ENCODE data around the gene CYREN. TPM values are rescaled to one million over a fixed set of nuclear protein-coding genes. Genes with fewer than 3 reads are reported as not detected.

CYREN gene
- total and polyA plus RNA-seq, 2 of the 13 experiments (the other 11 are each of a cell fraction or from before 2014, with no cell fraction given), result 20.7 to 60.7 TPM

DNA sequence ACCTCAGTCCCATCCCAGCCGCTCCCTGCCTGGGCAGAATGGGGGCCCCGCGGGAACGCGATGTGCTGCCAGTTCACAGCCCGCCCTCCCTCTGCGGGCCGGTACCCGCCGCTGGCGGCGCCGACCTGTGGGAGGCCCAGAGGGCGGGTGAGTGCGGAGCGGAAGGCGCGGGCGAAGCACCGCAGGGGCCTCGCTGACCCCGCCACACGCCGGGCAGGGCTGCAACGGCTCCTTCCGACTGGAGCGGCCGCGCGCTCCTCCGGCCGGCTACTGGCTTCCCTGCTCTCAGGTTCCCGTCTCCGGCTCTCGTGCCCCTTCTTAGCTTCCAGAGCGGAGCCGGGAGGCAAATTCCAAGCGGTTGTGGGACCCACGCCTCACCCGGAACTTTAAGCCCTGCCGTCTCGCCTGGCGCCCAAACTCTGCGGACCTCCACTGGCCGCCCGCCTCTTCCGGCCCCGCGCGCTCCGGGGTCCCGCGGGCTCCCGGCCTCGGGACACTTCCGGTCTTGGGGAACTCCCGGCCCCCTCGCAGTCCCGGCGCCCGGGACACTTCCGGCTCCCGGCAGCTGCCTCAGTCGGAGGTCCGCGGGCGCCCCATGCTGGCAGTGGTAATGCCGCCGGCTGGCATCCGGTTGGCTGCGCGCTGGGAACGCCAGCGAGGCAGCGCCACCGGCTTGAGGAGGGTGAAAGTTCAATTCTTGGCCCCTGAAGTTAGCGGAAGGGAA lies at the start of gene CYREN (continued):
- TF ChIP-seq ARHGAP35 (CRISPR knock-in tag; IDR thresholded peaks at IDR 0.05; ENCODE audit: borderline replicate concordance) (peak; percentile 66; the same call in 1 of the 2 replicates), GTF2F1 (IDR thresholded peaks at IDR 0.05; ENCODE audit: low read length) (no peak), ZNF143 (CRISPR knock-in tag; IDR thresholded peaks at IDR 0.05) (peak; percentile 66), KDM6A (CRISPR knock-in tag; IDR thresholded peaks at IDR 0.05; ENCODE audit: low read depth) (no peak), SYNCRIP (IDR thresholded peaks at IDR 0.05; ENCODE audit: insufficient read depth, low read depth, low read length) (no peak), ZBTB37 (CRISPR knock-in tag; IDR thresholded peaks at IDR 0.05) (no peak), ZBTB21 (CRISPR knock-in tag; IDR thresholded peaks at IDR 0.05) (no peak), NR2F6 (IDR thresholded peaks at IDR 0.05) (no peak), NR2F6 (CRISPR knock-in tag; IDR thresholded peaks at IDR 0.05) (peak; percentile 50; the same call in 1 of the 2 replicates), MAFF (IDR thresholded peaks at IDR 0.05; ENCODE audit: low read depth, low read length) (no peak), SATB2 (CRISPR knock-in tag; IDR thresholded peaks at IDR 0.05) (no peak; the same call in 1 of the 2 replicates), ZNF616 (CRISPR knock-in tag; IDR thresholded peaks at IDR 0.05; ENCODE audit: low read depth) (peak; percentile 53; the same call in 1 of the 2 replicates), ZBTB7A (CRISPR knock-in tag; IDR thresholded peaks at IDR 0.05) (no peak), CBX1 (IDR thresholded peaks at IDR 0.05; ENCODE audit: low read depth) (peak; percentile 76), SIX1 (CRISPR knock-in tag; IDR thresholded peaks at IDR 0.05; ENCODE audit: borderline replicate concordance) (no peak), ZNF703 (CRISPR knock-in tag; IDR thresholded peaks at IDR 0.05; ENCODE audit: borderline replicate concordance) (0 out of 2 replicates have a peak, but pooled peaks have one; percentile 16), FOXA3 (CRISPR knock-in tag; IDR thresholded peaks at IDR 0.05) (peak; percentile 44; the same call in 1 of the 2 replicates), MIXL1 (CRISPR knock-in tag; IDR thresholded peaks at IDR 0.05) (peak; percentile 58; the same call in 1 of the 2 replicates), GRHL1 (CRISPR knock-in tag; conservative IDR thresholded peaks at IDR 0.05) (no peak), ZNF274 (CRISPR knock-in tag; IDR thresholded peaks at IDR 0.05) (peak; percentile 89), GFI1 (CRISPR knock-in tag; IDR thresholded peaks at IDR 0.05; ENCODE audit: borderline replicate concordance) (peak; percentile 60; the same call in 1 of the 2 replicates), ZBTB38 (CRISPR knock-in tag; IDR thresholded peaks at IDR 0.05) (peak; percentile 65), ZNF570 (CRISPR knock-in tag; IDR thresholded peaks at IDR 0.05; ENCODE audit: borderline replicate concordance) (peak; percentile 61; the same call in 1 of the 2 replicates), ATF5 (CRISPR knock-in tag; IDR thresholded peaks at IDR 0.05; ENCODE audit: low read depth) (peak; percentile 48; the same call in 1 of the 2 replicates), REL (CRISPR knock-in tag; conservative IDR thresholded peaks at IDR 0.05) (peak; percentile 98)
